ENCODE data around the gene FGG. TPM values are rescaled to one million over a fixed set of nuclear protein-coding genes. Genes with fewer than 3 reads are reported as not detected.
A peak's percentile ranks its signal among the peaks of the same experiment; 100 is the strongest.

FGG gene
- total RNA-seq: 2.8 TPM
- polyA plus RNA-seq (ENCODE audit: insufficient read depth, low read depth, low replicate concordance): 1.8 TPM
- long read RNA-seq, donor 1: 0 reads
- long read RNA-seq, donor 2, partial matches to known transcripts: 0 of 3 reads
- long read RNA-seq, donor 2, other reads (novel, unspliced or antisense): 0 of 3 reads
- long read RNA-seq, donor 3, transcript FGG-203 (10 exons, 1,760 nt): major isoform, 11 of 16 reads
- long read RNA-seq, donor 3, partial matches to known transcripts: 0 of 16 reads
- long read RNA-seq, donor 3, other reads (novel, unspliced or antisense): 0 of 16 reads
- long read RNA-seq, donor 4: 0 reads
- long read RNA-seq, donor 5, partial matches to known transcripts: 0 of 4 reads
- long read RNA-seq, donor 5, other reads (novel, unspliced or antisense): 0 of 4 reads
- long read RNA-seq, donor 6: 0 reads
- long read RNA-seq, donor 7, partial matches to known transcripts: 0 of 4 reads
- long read RNA-seq, donor 7, other reads (novel, unspliced or antisense): 0 of 4 reads
- long read RNA-seq, donor 8: 0 reads
- long read RNA-seq, donor 9: 0 reads
- long read RNA-seq, donor 10: 0 reads

DNA sequence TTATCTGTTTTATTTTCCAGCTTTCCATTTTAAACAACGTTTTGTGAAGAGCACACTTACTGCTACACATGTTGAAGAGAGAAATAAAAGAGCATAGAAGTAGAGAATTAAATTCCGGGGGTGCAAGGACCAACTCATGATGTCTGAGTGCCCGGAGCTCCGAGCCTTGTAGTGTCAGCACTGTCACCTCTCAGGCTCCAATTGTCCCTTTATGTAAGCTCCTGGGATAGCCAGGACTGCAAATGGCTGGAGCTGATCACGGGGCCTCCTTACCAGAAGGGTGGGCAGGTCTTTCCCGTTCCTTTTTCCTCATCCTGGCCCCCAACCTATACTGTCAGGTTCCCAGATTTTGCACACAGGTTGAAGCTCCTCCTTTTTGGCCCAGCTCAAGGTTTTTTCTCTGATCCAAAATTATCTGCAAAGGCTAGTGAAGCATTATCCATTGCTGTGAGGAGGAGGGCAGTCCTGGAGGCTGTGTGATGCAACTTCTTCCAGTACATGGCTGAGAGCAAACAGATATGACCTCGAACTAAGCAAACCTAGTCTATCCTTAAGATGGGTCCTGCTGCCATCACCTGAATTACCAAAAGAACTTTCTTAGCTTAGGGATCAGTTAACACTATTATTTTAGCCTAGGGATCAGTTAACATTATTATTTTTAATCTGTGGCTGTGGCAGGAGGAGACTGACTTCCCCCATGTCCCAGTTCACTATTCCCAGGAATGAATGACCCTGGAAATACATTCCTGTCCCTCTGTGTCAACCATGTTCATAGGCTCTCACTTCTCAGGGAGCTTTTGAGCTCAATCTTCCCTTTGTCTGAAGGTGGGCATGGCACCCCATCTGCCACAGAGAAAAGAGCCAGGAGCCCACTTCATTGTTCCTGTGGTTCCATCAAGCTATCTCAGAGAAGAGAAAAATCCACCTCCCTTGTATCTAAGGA is at the start of gene FGG:
Gene FGG, minus strand, starts transcription at position 185 of the 943 bp plus-strand sequence. Its CDS starts 47 bp downstream, at position 138.
- Histone ChIP-seq H3K4me1 (ENCODE audit: control insufficient read depth in 2 of 3, insufficient read depth in 2 of 3, low read depth in 1 of 3, low read length in 3 of 3) (no peaks in the 10 kb centered on the region), H3K4me3 (ENCODE audit: low read length in 3 of 3) (no peak within 1 kb of the TSS), H3K27me3 (ENCODE audit: control insufficient read depth, insufficient read depth, low read length) (no peaks in the 10 kb centered on the region), H3K36me3 (ENCODE audit: control insufficient read depth in 2 of 3, insufficient read depth in 3 of 3, low read length in 3 of 3) (no peaks in the 10 kb centered on the region), H3K9me3 (ENCODE audit: control insufficient read depth in 2 of 3, insufficient read depth in 1 of 3, low read length in 3 of 3) (no peaks in the 10 kb centered on the region), H3K9ac (ENCODE audit: low read length in 3 of 3) (no peak within 1 kb of the TSS), H3K27ac (ENCODE audit: low read depth in 2 of 2, low read length in 2 of 2) (no peak within 1 kb of the TSS)
- TF ChIP-seq CTCF (IDR thresholded peaks at IDR 0.05; ENCODE audit: borderline replicate concordance, extremely low read depth, insufficient read depth): no peak
- FAIRE-seq (no peak), DNase-seq (no peak)
- intact Hi-C loops (cut with DNase I): no loop called here

DNA sequence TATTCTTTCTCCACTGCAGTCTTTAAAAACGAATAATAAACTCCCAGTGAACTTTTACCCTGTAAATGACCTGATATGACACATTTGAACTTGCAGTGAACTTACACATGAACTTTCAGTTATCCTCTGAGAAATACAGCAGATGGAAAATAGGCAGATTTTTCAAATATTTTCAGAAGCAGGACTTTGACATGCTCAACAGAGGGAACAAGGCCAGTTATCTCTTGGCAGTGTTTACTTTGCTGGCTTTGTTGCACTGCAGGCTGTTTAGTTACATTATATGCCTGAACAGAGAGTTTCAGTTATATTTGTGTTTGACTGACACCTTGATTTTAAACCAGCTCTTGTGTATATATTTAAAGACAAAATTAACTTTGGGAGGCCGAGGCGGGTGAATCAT is 47.6 kb upstream of the FGG start:
- H3K9me3 ChIP-seq (ENCODE audit: control insufficient read depth in 2 of 3, insufficient read depth in 1 of 3, low read length in 3 of 3): no peaks in the 10 kb centered on the region
- no peak for TF ChIP-seq CTCF (IDR thresholded peaks at IDR 0.05; ENCODE audit: borderline replicate concordance, extremely low read depth, insufficient read depth)

GRCh38 chr4:154658680-154659405 is 46.4 kb upstream of the FGG start:
- H3K4me3 ChIP-seq (ENCODE audit: low read length in 3 of 3): no peak overlapping the region
- H3K4me1 ChIP-seq (ENCODE audit: control insufficient read depth in 2 of 3, insufficient read depth in 2 of 3, low read depth in 1 of 3, low read length in 3 of 3): no peaks in the 10 kb centered on the region
- H3K36me3 ChIP-seq (ENCODE audit: control insufficient read depth in 2 of 3, insufficient read depth in 3 of 3, low read length in 3 of 3): no peaks in the 10 kb centered on the region
- no peaks in the 10 kb centered on the region for H3K27me3 ChIP-seq (ENCODE audit: control insufficient read depth, insufficient read depth, low read length)
- H3K27ac ChIP-seq (ENCODE audit: low read depth in 2 of 2, low read length in 2 of 2): no peak overlapping the region
- DNase-seq (no peak), FAIRE-seq (no peak)
- H3K9me3 ChIP-seq (ENCODE audit: control insufficient read depth in 2 of 3, insufficient read depth in 1 of 3, low read length in 3 of 3): no peaks in the 10 kb centered on the region
- no peak overlapping the region for H3K9ac ChIP-seq (ENCODE audit: low read length in 3 of 3)
- intact Hi-C loops (cut with DNase I): no loop called here
- no peak for TF ChIP-seq CTCF (IDR thresholded peaks at IDR 0.05; ENCODE audit: borderline replicate concordance, extremely low read depth, insufficient read depth)

More for the DNA sequence above, 47.6 kb upstream of the FGG start:
- Histone ChIP-seq H3K27me3 (ENCODE audit: control insufficient read depth, insufficient read depth, low read length) (no peaks in the 10 kb centered on the region), H3K27ac (ENCODE audit: low read depth in 2 of 2, low read length in 2 of 2) (no peak overlapping the region), H3K4me1 (ENCODE audit: control insufficient read depth in 2 of 3, insufficient read depth in 2 of 3, low read depth in 1 of 3, low read length in 3 of 3) (no peaks in the 10 kb centered on the region), H3K9ac (ENCODE audit: low read length in 3 of 3) (no peak overlapping the region), H3K4me3 (ENCODE audit: low read length in 3 of 3) (no peak overlapping the region), H3K36me3 (ENCODE audit: control insufficient read depth in 2 of 3, insufficient read depth in 3 of 3, low read length in 3 of 3) (no peaks in the 10 kb centered on the region)
- peak in 2 of 5 donors; percentile 3 to 14 for DNase-seq
- intact Hi-C loops (cut with DNase I): no loop called here
- no peak for FAIRE-seq

Measured in kidney (tissue), 22 donors.